HepG2 (cell line): Measurements from ENCODE around the gene FNDC3B. TPM values are rescaled to one million over a fixed set of nuclear protein-coding genes. Genes with fewer than 3 reads are reported as not detected.
A peak's percentile ranks its signal among the peaks of the same experiment; 100 is the strongest.

ENCODE experiments used
- ARNT ChIP-seq: fragments of 450-650 bp; IDR thresholded peaks from 2 replicates; pipeline ENCODE4 v1.6.1; 2017
- DMAP1 ChIP-seq: IDR thresholded peaks from 2 replicates; pipeline ENCODE4 v1.6.1; 2016
- HDAC2 ChIP-seq: sonication (generic); formaldehyde crosslinking; IDR thresholded peaks from 2 replicates; pipeline ENCODE4 v1.4.0; 2020; ENCODE audit warnings: missing genetic modification reagents
- POLR2G ChIP-seq: fragments of 200-400 bp; formaldehyde crosslinking; IDR thresholded peaks from 2 replicates; pipeline ENCODE4 v1.6.1; 2018; ENCODE audit warnings: mild to moderate bottlenecking, low read depth, low read length, moderate library complexity
- PPARG ChIP-seq: conservative IDR thresholded peaks from 2 replicates; pipeline ENCODE4 v1.6.1; 2016; ENCODE audit warnings: missing biosample characterization, missing genetic modification reagents
- SAP130 ChIP-seq: IDR thresholded peaks from 2 replicates; pipeline ENCODE4 v1.6.1; 2016; ENCODE audit warnings: low read depth
- SP140L ChIP-seq: sonication (generic); formaldehyde crosslinking; IDR thresholded peaks from 2 replicates; pipeline ENCODE4 v1.4.0; 2020; ENCODE audit warnings: missing genetic modification reagents, borderline replicate concordance
- SP2 ChIP-seq: sonication (generic); formaldehyde crosslinking; IDR thresholded peaks from 2 replicates; pipeline ENCODE4 v1.5.1; 2020; ENCODE audit warnings: mild to moderate bottlenecking, missing genetic modification reagents
- ZNF142 ChIP-seq: sonication (generic); formaldehyde crosslinking; IDR thresholded peaks from 2 replicates; pipeline ENCODE4 v1.4.0; 2020; ENCODE audit warnings: missing genetic modification reagents
- ZNF256 ChIP-seq: sonication (generic); formaldehyde crosslinking; conservative IDR thresholded peaks from 2 replicates; pipeline ENCODE4 v1.4.0; 2020; ENCODE audit warnings: missing genetic modification reagents
- ZNF264 ChIP-seq: sonication (generic); formaldehyde crosslinking; IDR thresholded peaks from 2 replicates; pipeline ENCODE4 v1.4.0; 2020; ENCODE audit warnings: missing genetic modification reagents
- ZNF543 ChIP-seq: sonication (generic); formaldehyde crosslinking; IDR thresholded peaks from 2 replicates; pipeline ENCODE4 v1.4.0; 2020; ENCODE audit warnings: mild to moderate bottlenecking, missing genetic modification reagents
- ZNF609 ChIP-seq: sonication (generic); formaldehyde crosslinking; IDR thresholded peaks from 2 replicates; pipeline ENCODE4 v1.4.0; 2020; ENCODE audit warnings: mild to moderate bottlenecking, missing genetic modification reagents, borderline replicate concordance
- polyA plus RNA-seq, 8 experiments: library from polyadenylated mRNA; depleted of rRNA in 3 of 8; stranded (reverse) in 7 of 8; unstranded in 1 of 8; fragments of >200 nt; fragmentation: Illumina TruSeq in 4 of 8; extraction: Trizol in 4 of 8; gene quantifications; 2 replicates each; pipeline versions ENCODE4 v1.2.1 to v1.2.3, GENCODE V29; 2011 to 2016; ENCODE audit warnings: low read depth in 4 of 8, missing spikeins in 1 of 8, mixed read lengths in 1 of 8; ENCODE audit not compliant: insufficient read depth in 1 of 8
- total RNA-seq, 5 experiments: library from RNA; depleted of rRNA; stranded (reverse); fragments of >200 nt; fragmentation: Illumina TruSeq; extraction: Trizol; gene quantifications; 2 replicates each; pipeline ENCODE4 v1.2.3, GENCODE V29; 2016; ENCODE audit warnings: low read depth in 1 of 5
- TF ChIP-seq, protein P1 (sequence below): sonication (generic); formaldehyde crosslinking; IDR thresholded peaks from 2 replicates; pipeline ENCODE4 v1.5.0; 2020; ENCODE audit warnings: mild to moderate bottlenecking, missing genetic modification reagents, borderline replicate concordance

FNDC3B gene
- total and polyA plus RNA-seq, 2 of the 13 experiments (the other 11 are each of a cell fraction or from before 2014, with no cell fraction given): 74.8 to 103 TPM

DNA sequence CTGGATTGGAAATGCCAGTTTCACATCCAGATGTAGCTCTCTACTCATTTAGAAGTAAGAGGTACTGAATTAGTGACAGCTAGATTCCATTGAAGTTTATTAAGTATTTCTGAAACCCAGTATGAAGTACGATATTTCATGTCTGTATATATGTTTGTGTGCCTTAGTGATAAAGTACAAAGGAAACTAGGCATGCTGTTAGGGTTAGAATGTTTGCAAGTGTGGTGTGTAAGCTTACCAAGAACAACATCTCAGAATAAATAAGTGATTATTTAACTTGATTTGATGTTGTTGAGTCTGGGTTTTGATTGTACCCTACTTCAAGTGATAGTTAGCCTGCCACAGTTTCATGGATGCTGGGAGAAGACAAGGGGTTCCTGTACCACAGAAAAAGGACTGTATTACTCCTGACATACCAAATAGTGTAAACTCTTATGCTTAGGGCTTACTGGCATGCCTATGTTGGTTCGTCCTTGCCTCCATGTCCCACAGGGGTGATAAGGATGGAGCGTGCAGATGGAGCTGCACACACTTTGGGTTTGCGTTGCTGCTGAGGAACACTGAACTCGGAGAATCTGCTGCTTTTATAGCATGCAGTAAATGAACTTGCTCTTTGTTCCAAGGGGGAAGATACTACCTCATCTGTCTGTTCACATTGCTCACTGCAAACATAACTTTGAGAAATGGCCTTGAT lies 43.6 kb downstream of the FNDC3B start (continued):
- TF ChIP-seq ZNF142 (no peak), ZNF609 (CRISPR knock-in tag) (no peak), DMAP1 (no peak), SP2 (CRISPR knock-in tag) (no peak), ARNT (no peak), HDAC2 (CRISPR knock-in tag) (no peak), SP140L (CRISPR knock-in tag) (no peak), POLR2G (peak; percentile 49; the same call in 1 of the 2 replicates), ZNF264 (CRISPR knock-in tag) (no peak), PPARG (CRISPR knock-in tag) (no peak), ZNF543 (no peak), SAP130 (CRISPR knock-in tag) (peak; percentile 32; the same call in 1 of the 2 replicates), ZNF256 (CRISPR knock-in tag) (no peak)
- TF ChIP-seq, protein P1, sequence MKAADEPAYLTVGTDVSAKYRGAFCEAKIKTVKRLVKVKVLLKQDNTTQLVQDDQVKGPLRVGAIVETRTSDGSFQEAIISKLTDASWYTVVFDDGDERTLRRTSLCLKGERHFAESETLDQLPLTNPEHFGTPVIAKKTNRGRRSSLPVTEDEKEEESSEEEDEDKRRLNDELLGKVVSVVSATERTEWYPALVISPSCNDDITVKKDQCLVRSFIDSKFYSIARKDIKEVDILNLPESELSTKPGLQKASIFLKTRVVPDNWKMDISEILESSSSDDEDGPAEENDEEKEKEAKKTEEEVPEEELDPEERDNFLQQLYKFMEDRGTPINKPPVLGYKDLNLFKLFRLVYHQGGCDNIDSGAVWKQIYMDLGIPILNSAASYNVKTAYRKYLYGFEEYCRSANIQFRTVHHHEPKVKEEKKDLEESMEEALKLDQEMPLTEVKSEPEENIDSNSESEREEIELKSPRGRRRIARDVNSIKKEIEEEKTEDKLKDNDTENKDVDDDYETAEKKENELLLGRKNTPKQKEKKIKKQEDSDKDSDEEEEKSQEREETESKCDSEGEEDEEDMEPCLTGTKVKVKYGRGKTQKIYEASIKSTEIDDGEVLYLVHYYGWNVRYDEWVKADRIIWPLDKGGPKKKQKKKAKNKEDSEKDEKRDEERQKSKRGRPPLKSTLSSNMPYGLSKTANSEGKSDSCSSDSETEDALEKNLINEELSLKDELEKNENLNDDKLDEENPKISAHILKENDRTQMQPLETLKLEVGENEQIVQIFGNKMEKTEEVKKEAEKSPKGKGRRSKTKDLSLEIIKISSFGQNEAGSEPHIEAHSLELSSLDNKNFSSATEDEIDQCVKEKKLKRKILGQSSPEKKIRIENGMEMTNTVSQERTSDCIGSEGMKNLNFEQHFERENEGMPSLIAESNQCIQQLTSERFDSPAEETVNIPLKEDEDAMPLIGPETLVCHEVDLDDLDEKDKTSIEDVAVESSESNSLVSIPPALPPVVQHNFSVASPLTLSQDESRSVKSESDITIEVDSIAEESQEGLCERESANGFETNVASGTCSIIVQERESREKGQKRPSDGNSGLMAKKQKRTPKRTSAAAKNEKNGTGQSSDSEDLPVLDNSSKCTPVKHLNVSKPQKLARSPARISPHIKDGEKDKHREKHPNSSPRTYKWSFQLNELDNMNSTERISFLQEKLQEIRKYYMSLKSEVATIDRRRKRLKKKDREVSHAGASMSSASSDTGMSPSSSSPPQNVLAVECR (CRISPR knock-in tag): peak; percentile 16; the same call in 1 of the 2 replicates
